Measurements from ENCODE around the gene SLC6A6.

DNA sequence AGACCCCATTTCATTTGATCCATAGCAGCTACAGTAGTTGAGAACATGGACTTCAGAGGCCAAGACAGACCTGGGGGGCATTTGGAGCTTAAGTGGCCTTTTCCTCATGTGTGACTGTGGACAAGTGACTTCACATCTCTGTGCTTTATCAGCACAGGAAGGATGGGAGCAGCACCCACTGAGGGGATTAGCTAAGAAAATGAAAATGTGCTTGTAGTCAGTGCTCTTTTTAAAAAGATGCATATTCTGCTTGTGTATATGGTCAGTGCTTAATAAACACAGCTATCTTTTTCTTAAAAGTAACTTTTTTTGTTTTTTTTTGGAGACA, 34.5 kb downstream of the SLC6A6 start:
- TF ChIP-seq, protein P1, sequence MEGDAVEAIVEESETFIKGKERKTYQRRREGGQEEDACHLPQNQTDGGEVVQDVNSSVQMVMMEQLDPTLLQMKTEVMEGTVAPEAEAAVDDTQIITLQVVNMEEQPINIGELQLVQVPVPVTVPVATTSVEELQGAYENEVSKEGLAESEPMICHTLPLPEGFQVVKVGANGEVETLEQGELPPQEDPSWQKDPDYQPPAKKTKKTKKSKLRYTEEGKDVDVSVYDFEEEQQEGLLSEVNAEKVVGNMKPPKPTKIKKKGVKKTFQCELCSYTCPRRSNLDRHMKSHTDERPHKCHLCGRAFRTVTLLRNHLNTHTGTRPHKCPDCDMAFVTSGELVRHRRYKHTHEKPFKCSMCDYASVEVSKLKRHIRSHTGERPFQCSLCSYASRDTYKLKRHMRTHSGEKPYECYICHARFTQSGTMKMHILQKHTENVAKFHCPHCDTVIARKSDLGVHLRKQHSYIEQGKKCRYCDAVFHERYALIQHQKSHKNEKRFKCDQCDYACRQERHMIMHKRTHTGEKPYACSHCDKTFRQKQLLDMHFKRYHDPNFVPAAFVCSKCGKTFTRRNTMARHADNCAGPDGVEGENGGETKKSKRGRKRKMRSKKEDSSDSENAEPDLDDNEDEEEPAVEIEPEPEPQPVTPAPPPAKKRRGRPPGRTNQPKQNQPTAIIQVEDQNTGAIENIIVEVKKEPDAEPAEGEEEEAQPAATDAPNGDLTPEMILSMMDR (IDR thresholded peaks at IDR 0.05) = no peak
- TF ChIP-seq, protein P2, sequence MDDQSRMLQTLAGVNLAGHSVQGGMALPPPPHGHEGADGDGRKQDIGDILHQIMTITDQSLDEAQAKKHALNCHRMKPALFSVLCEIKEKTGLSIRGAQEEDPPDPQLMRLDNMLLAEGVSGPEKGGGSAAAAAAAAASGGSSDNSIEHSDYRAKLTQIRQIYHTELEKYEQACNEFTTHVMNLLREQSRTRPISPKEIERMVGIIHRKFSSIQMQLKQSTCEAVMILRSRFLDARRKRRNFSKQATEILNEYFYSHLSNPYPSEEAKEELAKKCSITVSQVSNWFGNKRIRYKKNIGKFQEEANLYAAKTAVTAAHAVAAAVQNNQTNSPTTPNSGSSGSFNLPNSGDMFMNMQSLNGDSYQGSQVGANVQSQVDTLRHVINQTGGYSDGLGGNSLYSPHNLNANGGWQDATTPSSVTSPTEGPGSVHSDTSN (IDR thresholded peaks at IDR 0.05) = no peak
- TF ChIP-seq POLR2AphosphoS5 (IDR thresholded peaks at IDR 0.05; ENCODE audit: low read depth, low read length) = no peak
- TF ChIP-seq MXI1 (IDR thresholded peaks at IDR 0.05; ENCODE audit: low read depth, low read length) = no peak
- TF ChIP-seq, protein P3, sequence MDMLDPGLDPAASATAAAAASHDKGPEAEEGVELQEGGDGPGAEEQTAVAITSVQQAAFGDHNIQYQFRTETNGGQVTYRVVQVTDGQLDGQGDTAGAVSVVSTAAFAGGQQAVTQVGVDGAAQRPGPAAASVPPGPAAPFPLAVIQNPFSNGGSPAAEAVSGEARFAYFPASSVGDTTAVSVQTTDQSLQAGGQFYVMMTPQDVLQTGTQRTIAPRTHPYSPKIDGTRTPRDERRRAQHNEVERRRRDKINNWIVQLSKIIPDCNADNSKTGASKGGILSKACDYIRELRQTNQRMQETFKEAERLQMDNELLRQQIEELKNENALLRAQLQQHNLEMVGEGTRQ (IDR thresholded peaks at IDR 0.05; ENCODE audit: borderline replicate concordance, low read depth, low read length) = no peak
- TF ChIP-seq, protein P4, sequence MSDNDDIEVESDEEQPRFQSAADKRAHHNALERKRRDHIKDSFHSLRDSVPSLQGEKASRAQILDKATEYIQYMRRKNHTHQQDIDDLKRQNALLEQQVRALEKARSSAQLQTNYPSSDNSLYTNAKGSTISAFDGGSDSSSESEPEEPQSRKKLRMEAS (IDR thresholded peaks at IDR 0.05; ENCODE audit: low read depth) = no peak
- no peak for TF ChIP-seq RAD21 (IDR thresholded peaks at IDR 0.05; ENCODE audit: low read length)

Data from SK-N-SH (cell line).